ENCODE results near the gene CALML5.

The CALML5 gene

DNA sequence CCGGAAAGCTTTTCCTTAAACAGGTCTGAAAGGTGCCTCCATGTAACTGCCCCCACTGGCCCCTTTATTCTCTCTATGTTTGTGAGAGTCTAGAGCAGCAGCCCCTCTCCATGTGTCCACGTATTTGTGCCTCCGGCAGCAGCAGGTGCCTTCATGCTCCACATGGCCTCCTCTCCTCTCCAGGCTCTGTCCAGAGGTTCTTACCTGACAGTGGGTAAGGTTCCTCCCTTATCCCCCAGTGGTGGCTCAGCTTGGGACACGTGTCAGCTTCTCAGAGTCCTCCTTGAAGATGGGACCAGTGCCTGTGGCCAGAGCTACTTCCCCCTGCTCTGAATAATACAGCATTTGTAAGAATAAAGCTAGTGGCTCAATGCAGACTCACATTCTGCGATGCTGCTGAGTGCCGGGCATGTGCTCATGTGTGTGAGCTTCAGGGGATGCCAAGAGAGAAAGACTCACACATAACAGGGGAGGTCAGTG lies 33.3 kb upstream of the CALML5 start:
- no peak for DNase-seq

DNA sequence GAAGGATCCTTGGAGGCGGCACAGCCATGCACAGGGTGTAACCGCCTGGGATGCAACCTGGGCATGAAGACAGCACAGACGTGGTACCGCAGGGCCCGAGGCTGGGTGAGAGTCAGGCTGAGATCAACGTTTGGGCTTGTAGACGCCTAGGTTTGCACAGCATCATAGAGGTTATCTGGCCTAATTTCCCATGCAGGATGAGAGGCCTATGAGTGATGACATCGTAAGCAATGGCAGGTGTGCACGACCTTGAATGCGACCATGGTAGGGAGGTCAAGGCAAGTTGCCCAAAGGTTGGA lies 32.9 kb upstream of the CALML5 start:
- DNase-seq = no peak

DNA sequence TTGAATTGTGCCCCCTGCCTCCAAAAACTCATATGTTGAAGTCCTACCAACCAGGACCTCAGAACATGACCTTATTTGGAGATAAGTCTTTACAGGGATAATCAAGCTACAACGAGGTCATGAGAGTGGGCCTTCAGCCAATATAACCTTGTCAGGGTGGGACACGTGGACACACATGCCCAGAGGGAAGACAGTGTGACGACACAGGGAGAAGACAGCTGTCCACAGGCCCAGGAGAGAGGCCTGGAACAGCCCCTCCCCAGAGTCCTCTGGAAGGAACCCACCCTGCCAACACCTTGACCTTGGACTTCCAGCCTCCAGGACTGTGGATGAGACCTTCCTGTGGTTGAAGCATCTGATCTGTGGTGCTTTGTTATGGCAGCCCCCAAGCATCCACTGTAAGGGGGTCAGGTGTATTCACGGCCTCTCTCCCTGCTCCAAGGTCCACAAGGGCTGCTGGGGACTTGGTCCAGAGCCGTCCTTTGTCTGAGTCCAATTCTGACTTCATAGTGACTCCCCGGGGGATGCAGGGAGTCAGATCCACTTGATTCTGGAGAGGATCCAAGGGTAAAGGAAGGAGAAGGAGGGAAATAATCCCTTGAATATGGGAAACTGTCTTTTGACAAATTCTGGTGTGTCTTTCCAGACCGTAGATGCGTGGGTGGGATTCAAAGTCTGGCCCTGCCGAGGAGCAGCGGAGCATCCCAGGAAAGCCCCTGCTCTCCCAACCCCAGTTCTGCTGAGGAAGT lies 32.4 kb upstream of the CALML5 start:
- DNase-seq = no peak

DNA sequence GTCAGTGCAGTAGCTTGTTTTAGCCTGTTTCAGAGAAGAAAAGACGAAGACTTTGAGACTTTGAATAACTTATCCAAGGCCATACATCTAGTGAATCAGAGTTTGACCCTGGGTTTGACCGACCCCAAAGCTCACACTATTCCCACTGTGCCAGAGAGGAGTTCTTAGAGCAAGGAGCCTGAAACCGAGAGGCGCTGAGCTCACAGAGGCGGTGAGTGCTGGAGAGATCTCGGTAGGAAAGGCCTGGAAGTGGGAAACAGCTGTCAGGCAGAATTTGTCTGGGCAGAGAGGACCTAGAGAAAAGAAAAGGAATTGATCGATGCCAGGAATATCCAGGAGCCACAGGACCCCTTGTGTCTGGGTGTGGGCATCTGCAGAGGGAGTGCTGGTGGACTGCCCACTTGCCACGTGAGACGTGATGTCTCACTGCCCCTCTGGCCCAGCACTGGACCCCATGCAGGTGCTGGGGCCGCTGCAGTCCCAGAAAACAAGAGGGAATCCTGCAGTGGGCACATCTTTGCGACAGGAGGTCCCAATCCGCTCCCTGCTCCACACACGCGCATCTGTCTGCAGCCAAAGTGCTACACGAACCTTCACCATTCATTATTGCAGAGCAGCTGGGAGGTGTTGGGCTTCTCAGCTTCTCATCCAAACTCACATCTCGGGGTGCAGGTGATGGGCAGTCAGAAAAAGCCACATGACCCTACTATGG lies 31.6 kb upstream of the CALML5 start:
- no peak for DNase-seq

DNA sequence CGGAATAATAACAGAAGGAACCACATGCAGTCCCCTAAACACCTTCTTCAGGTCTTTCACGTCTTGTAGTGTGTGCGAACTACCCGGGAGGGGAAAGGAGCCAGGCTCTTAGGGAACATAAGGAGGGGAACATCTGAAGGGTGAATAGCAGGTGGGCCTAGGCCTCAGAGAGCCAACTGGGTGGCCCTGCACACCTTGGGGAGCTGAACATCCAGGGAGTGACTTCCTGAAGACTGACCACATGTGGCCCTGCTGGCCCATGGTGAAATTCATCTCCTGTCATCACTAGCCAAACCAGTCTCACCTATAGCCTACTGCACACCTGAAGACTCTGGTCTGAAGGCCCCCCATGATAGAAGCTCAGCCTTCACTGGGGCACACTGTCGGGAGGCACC lies 31.0 kb upstream of the CALML5 start:
- DNase-seq = no peak

DNA sequence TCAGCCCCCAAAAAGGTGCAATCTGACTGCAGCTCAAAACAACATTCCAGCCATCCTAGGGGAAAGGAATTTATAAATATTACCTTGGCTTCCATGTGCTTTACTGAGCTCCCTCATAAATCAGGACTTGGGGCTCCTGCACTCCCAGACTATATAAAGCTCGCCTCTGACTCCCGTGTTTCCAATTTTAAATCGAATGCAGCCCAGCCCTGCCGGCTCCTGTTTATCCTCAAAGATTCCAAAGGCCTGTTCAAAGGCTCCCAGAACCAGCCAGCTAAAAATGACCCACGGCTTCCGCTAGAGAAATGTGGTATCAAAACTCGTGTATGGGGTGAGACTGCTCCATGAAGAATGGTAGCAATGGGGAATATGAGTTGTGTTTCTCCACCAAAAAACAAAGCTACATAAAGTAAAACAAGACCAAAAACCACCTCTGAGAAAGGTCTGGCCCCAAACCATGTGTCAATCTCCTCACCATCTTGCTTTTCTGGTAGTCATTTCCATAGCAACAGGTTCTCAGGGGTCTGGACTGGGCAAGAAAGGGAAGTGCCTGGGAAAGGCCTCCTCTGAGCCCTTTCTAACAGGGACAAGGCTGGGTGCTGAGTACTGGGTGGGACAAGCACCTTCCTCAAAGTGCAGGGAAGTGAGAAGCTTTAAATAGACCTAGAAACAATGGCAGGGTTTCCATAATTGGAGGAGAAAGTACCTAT lies 30.5 kb upstream of the CALML5 start:
- no peak for DNase-seq

DNA sequence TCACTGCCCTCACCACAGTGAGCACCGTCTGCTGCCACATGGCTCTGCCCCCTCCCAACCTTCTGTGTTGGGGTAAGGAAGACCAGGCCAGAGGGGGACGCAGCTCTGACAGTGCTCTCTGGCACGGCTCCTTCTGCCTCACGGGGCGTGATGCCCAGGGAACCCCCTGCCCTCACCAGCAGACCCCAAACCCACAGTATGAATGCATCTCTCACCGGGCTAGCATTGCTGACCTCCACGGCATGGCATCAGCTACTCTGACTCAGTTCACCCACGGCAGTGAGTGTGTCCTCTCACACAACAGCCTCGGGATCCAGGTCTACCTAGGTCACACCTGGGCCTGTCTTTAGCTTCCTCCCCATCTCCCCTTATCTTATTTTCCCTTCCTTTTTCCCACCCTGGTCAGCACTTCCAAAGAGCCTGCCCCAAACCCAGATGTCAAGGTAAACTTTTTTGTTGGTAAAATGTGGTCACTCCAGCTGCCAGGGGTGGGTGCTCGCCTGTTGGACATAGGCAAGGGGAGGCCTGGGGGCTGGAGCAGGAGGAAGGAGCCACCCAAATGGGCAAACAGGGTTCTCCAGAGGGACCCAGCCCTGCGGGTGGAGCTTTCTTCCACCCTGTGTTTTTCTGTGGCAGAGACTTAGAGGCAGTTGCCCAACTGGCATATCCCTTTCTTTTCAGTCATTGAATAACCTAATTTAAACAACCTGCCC lies 29.8 kb upstream of the CALML5 start:
- DNase-seq = no peak

DNA sequence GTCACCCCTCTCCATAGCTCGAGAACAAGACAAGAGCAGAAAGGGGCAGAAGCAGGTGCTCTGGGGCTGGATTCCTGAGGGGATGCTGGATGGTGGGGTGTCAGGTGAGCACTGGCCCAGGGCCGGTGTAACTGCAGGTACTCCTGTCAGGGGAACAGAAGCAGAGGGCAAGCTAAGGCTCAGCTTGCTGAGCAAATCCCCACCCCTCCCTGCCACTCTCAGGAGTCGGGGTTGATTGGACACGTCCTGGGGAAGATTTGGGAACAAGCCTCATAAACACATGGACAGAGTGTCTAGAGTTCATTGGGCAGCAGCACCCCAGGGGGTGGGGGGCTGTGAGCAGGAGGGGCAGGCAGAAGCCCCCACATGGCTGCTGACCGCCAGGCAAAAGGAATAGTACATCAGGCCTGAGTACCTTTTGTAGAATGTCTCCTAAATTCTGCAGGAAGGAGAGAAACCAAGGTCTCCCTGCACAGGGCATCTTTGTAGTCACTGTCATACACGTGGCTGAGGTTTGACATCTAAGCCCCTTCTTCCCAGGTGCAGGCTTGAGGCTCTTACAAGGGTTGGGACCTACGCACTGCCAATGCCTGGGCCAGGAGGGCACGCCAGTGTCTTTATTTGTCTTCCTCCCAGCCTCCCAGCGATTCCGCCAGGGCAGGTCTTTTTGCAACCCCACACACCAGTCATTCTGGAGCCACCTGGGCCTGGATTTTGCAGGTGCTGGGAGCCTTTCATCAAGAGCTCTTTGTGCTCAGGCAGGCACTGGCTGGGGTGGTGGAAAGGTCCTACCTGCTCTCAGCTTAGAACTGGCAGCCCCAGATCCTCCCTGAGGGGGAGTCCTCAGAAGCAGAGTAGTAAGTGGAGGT lies 28.2 kb upstream of the CALML5 start:
- DNase-seq = peak in 1 of 2 experiments; percentile 17

DNA sequence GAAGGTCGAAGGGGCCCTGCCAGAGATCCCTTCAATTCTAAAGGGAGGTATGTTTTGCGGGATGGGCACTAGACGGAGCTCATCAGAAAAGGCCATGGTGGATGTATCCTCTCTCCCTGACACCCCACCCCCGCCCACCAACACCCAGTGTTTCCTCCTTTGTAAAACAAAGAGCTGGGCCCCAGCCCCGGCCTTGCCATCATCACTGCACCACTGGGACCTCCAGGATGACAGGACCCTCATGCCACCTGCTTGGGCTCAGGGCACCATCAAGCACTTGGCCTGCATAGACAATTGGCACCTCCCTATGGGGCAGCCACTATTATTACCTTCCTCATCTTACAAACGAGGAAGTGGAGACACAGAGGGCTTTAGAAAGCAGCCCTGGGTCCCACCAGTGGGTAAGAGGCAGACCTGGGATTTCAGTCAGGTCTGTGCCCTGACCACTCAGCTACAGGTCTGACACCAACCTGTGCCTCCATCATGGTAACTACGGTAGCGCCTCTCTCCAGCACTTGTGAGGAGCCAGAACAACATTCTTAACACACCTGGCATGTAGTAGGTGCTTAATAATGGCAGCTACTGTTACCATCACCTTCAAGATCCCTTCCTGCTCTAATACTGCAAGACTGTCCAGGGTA lies 27.4 kb upstream of the CALML5 start:
- no peak for DNase-seq

DNA sequence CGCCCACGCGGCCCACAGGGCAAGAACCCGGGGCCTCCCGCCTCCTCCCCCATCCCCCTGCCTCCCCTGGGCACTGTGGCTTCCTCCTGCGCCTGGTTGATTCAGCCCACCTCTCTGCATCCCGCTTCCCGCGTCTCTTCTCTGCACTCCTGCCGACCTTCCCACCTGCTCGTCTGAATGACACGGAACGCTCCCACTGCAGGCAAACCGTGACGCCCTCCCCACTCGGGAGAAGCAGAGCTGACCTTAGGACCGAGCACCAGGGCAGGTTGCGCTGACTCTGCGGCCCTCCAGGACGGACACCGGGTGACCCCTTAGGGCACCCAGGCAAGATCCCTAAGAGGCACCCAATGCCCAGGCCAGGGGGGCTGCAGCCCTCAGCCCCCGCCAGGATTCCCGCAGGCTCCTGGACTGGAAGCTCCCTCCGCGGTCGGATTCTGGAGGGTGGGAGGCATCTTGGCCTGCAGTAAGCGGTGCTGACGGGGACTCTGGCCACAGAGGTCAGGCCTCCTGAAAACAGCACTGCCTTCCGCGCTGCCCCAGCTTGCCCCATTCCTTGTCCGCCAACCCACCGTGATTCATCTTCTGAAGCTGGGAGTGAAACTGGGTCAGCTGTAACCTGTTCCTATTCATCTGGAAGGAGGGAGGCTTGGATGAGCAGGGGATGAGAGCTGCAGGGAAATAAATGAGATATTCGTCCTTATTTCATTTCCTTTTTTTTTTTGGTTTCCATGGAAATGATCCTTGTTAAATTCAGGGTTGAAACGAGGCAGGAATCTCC lies 26.4 kb upstream of the CALML5 start:
- no peak for DNase-seq

DNA sequence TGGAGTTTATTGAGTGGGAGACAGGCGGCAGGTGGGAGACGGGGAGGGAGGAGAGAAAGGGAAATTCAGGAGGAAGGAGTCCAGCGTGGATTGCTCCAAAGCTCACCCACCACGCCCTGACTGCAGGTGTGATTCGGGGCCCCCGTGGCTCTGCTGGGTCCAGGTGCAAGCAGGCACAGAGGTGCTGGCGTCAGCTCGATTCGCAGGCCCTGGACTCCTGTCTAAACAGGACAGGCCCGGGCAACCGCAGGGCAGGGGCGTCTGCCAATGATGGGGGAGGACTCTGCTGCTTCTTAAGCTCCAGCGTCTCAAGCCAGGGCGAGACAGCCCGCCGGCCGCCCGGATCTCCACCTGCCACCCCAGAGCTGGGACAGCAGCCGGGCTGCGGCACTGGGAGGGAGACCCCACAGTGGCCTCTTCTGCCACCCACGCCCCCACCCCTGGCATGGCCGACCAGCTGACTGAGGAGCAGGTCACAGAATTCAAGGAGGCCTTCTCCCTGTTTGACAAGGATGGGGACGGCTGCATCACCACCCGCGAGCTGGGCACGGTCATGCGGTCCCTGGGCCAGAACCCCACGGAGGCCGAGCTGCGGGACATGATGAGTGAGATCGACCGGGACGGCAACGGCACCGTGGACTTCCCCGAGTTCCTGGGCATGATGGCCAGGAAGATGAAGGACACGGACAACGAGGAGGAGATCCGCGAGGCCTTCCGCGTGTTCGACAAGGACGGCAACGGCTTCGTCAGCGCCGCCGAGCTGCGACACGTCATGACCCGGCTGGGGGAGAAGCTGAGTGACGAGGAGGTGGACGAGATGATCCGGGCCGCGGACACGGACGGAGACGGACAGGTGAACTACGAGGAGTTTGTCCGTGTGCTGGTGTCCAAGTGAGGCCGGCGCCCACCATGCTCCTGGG lies 25.5 kb upstream of the CALML5 start, which contains the start of gene CALML3:
TSS of gene CALML3 (plus strand) at position 321 of the 920 bp plus-strand sequence. CDS start at position 446, 125 bp downstream.
- DNase-seq = no peak

DNA sequence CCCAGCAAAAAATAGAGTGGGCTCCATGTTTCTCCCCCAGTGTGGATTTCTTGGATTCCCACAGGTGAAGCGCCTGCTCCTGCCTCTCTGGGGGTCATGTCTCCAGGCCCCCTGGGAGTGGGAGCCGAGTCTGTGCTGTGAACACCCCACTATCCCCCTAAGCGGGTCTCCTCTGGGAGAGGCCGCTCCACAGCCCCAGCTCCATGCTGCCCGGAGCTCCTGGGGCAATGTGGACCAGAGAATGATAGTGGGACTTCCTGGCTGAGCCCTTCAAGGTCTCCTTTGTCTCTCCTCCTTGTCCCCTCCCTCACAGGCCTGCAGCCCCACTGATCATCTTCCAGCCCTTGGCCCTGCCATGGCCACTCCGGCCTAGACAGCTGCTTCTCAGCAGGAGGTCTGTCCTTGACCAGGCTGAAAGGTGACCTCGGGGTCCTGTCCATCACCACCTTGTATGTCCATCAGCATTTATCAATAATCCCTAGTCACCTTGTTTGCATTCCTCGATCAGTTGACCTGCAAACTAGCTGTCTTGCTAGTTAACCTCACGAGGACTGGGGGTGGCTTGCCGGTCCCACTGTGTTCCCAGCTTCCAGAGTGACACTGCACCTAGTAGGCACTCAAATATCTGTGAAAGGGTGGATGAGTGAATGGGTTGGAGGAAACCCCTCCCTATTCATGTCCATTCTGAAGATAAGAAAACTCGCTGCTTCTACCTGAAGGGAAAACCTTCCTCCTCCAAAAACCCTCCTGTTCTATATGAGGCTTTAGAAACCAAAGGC lies 24.6 kb upstream of the CALML5 start:
- no peak for DNase-seq

DNA sequence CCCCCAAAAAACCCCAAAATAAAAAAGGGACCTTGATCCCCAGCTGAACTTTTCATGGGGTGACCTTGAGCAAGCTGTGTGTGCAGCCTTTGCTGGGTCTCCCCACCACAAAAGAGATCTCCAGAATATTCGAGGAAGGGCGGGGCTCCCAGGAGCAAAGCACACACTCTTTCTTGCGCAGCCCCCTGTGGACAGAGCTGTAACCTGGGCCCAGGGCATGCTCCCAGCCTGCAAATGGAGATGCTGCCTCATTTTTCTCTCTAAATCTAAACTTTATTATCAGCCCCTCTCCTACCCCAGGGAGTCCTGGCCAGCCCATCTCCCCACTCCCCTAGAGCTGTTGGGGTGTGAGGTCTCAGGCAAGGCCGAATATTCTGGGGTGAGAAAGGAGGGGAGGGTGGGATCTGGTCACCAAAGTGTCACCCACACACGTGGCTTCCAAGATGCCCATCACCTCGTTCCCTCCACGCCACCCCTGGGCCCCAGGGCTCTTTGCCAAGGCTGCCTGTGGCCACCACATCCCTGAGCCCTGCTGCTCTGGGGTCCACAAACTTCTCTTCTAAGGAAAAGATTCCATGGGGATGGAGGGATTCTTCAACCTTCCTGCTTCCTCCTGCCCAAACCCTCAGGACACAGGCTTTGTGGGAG lies 23.7 kb upstream of the CALML5 start:
- no peak for DNase-seq

DNA sequence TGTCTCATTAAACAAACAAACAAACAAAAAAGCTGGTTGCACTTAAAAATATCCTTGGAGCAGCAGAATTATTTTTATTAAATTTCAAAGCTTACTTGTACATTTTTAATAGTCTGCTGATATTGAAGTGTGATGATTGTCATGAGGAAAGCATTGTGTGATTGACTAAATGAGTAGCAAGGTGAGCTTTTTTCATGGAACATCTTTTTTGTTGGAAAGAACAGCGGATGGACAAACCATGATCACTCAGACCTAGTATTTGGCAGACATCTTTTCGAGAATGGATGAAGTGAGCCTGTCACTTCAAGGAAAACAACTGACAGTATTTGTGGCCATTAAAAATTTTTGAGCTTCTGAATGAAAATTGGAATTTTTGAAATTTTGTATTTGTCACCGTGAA lies 19.7 kb upstream of the CALML5 start:
- no peak for DNase-seq

DNA sequence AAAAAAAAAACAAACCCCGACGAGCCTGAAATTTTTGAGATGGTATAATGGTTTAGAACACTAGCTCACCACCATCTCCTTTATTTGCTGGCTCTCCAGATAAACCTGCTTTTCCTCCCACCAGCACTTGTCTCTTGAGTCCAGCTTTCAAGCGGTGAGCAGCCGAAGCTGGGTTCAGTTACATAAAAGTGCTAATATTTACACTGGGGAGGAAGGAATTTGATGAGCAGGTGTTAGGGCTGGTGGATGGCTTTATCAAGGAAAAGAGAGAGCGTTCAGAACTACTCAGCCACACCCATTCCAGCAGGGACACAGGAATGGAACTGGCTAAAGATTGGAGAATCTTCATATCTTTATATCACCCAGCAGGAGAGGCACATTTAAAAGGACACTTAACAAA lies 18.8 kb upstream of the CALML5 start:
- DNase-seq = peak; percentile 79 to 86

DNA sequence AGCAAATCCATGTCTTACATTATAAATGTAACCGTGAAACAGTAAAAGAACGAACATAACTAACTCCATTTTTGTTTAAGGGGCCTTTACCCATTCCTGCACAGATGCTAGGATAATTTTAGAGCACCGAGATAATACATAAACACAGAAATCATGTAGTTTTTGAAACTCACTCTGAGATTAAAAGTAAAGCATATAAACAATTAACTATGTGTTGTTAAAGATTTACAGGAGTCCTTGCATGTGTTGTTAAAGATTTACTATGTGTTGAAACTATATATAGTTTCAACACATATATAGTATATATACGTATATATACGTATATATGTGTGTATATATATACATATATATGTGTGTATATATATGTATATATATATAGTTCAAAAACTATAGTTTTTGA lies 18.2 kb upstream of the CALML5 start:
- no peak for DNase-seq

DNA sequence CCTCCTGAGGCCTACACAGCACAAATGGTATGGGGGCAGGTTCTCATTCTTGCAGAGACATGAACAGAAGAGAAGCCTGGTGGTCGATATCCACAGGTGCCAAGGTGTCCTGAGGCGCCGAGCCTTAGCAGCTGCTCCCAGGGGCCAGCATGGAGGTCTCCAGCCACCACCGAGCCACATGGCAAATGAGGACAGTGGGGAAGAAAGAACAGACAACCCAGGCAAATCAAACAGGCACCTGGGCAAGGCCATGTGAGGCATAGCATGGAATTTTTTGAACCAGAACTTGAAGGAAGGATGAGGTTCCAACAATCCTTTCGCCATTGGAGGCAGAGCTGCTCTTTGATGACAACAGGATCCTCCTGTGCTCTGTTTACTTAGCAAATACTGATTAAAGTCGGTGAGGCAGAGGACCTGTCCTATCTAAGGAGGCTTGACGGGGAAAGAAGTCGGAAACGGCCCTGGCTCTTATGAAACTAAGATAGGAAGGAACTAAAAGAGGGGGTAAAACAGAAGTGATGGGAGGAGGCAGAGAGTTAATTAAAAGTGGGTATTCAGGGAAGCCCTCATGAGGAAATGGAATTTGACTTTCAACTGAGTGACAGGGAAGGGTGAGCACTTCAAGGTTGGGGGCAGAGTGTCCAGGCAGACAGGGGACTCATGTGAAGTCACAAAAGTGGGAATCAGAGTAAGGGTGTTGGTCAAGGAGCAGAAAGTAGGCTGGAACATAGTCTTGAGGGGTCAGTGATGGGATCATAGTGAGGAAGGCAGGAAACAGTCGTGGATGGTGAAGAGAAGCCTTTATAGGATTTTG lies 16.8 kb upstream of the CALML5 start:
- DNase-seq = no peak

All from SHP77 (cell line).